HS-27A (cell line): ENCODE measurements around the gene WFDC5.
"Not testable (repeated sequence)": the region's sequence is repeated elsewhere in the genome, so short reads cannot be mapped to it uniquely, and the experiment has no call there.

ENCODE experiments used
- DNase-seq: peaks from one replicate; pipeline ENCODE4 v3.0.0-alpha.2; 2012; ENCODE audit warnings: low read depth, missing footprints

The WFDC5 gene

DNA sequence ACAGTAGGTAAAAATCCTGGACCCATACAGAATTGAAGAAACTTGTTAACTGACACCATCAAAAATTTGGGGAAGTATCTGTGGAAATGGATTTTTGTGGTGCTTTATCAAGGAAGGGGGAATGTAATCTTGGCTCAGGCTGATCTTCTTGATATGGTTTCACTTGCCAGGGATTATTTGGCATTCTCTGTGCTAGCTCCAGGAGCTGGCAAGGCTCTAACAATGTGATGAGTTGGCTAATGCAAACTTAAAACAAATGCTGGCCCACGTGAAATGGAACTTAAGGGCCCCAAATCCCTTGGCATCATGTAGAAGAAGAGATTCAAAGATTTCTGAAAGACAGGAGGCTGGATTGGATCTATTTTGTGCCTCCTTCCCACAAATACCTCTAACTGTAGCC lies 27.2 kb downstream of the WFDC5 start:
- no peak for DNase-seq

- no peak for DNase-seq
Observed at GRCh38 chr20:45087097-45087790, 27.7 kb downstream of the WFDC5 start.

- no peak for DNase-seq
Observed at GRCh38 chr20:45085867-45086266, 29.1 kb downstream of the WFDC5 start.

DNA sequence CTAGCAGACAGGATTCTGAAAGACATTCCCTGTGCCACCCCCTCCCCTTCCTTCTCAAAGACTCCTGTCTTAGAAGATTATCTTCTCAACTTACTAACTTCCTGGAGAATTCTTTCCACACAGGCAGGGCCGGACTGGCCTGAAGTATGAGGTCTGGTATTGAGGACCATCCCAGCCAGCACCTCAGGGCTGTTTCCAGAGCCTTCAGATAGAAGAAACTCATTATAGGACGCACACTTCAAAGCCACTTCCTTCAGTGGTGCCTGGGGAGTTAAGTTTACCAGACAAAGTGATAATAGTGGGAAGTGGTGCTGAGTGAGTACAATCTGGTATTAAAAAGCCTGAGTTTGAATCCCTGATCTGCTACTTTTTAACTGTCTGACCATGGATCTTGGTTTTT lies 29.7 kb downstream of the WFDC5 start:
- DNase-seq: no peak

DNA sequence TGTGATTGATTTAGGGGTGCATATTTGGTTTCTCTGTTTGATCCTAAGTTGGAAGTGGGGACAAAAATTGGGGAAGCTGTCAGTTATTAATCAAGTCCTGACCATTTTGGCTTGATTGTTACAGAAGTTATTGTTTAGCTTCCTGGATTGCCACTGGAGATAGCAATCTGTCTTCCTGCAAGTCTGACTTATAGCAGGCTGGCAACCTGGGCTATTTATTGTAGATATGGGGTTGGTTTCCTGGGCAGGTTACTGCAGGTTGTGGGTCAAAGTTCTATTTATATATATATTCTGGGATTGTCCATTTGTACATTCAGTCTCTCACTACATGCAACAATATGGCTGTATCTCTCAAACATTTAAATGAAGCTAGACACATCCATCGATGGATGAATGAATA lies 31.8 kb downstream of the WFDC5 start:
- DNase-seq: no peak

DNA sequence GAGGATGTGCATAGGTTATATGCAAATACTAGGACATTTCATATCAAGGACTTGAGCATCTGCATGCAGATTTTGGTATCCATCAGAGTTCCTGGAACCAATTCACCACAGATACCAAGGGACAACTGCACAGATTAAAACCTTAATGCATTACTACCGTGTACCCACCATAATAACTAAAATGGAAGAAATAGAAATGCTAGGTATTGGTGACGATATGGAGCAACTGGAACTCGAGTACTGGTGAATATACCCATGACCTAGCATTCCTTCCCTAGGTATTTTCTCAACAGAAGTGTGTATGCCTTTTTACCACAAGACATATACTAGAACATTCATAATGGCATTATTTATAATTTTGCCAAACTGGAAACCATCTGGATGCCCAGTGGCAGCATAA lies 32.5 kb downstream of the WFDC5 start:
- no peak for DNase-seq

- DNase-seq: no peak
Observed at GRCh38 chr20:45080867-45081624, 33.9 kb downstream of the WFDC5 start.

- DNase-seq: no peak
Observed at GRCh38 chr20:45077559-45077958, 37.4 kb downstream of the WFDC5 start.

- no peak for DNase-seq
Observed at GRCh38 chr20:45073221-45073620, 41.8 kb downstream of the WFDC5 start.

GRCh38 chr20:45072066-45072465 lies 42.9 kb downstream of the WFDC5 start:
- DNase-seq: no peak

GRCh38 chr20:45070932-45071632 lies 43.9 kb downstream of the WFDC5 start:
- no peak for DNase-seq

DNA sequence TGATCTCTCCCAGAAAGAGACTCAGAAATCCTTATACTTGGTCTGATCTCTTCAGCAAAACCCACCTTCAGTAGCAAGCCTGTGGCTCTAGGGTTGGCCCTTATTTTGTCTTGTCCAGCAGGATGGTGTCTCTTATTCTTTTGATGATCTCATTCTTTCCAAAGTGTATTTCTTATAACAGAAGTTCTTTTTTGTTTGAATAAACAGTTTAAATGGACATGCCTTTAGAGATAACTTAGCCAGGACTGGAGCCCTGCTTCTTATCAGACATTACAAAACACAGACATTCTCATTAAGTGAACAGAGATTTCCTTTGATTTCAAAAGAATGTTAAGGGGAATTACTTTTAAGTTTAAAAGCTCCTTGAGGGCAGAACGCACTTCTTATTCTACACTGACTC lies 45.7 kb downstream of the WFDC5 start:
- DNase-seq: no peak

GRCh38 chr20:45067558-45067957 lies 47.4 kb downstream of the WFDC5 start:
- no peak for DNase-seq

DNA sequence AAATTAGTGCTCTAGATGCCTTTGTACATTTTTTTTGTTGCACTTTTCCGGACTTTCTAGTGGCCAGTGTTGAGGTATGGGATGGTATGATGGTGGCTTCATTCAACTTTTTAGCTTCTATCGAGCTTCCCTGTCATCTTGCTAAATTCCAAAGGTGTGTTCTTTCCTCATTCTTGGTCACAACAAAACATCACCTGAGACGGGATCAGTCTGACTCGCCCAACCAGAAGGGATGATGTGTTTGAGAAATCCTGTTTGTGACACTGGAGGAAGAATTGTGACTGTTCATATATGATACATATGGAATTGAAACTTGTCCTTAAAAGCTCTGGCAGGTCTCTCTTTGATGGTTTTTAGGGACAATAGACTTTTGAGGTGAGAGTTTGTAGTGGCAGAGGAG lies 47.9 kb downstream of the WFDC5 start:
- no peak for DNase-seq

- DNase-seq: no peak
Observed at GRCh38 chr20:45066372-45066771, 48.6 kb downstream of the WFDC5 start.

DNA sequence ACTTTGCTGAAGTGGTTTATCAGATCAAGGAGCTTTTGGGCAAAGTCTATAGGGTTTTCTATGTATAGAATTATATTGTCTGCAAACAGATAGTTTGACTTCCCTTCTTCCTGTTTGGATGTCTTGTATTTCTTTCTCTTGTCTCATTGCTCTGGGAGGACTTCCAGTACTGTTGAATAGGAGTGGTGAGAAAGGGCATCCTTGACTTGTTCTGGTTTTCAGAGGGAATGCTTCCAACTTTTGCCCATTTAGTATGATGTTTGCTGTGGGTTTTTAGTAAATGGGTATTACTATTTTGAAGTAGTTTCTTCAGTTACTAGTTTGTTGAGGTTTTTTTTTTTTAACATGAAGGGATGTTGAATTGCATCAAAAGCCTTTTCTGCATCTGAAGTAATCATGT lies 50.2 kb downstream of the WFDC5 start:
- DNase-seq: no peak

- not testable (repeated sequence) for DNase-seq
Observed at GRCh38 chr20:45063107-45063506, 51.9 kb downstream of the WFDC5 start.

DNA sequence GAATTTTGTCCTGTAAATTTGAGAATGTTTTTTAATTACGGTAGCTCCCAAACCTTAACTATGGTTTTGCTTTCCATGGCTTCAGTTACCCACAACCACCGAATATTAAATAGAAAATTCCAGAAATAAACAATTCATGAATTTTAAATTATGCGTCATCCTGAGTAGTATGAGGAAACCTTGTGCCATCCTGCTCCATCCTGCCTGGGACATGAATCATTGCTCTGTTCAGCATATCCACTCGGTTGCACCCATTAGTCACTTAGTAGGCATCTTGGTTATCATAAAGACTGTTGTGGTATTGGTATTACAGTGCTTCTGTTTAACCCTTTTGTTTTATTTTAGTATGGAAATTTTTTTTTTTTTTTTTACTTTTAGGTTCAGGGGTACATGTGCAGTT lies 53.7 kb downstream of the WFDC5 start:
- peak; percentile 95 for DNase-seq

DNA sequence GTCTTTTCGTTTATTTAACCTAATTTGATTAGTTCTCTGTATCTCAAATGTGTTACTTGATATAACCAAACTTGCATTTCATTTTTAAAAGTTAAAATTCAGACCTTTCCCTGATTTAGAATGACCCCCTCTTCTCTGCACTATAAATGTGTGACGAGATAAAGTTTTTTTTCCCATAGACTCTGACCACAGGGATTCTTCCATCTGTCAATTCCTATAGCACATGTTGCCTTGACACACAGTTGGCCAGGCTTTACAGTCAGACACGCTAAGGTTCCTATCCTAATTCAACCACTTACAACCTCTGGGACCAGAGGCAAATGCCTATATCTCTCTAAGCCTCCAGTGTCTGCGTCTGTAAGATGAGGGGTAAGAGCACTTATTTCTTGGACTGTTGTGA lies 54.7 kb downstream of the WFDC5 start:
- DNase-seq: no peak
